Neural cell (in vitro differentiated cells): ENCODE results near the gene PRKCD. TPM values are rescaled to one million over a fixed set of nuclear protein-coding genes. Genes with fewer than 3 reads are reported as not detected.

Experiments used
- H2AFZ ChIP-seq: fragments of 200-600, 300-800 bp; sonication (generic), shearing (Covaris generic); 2 replicates; pipeline ENCODE4 v1.6.0; 2014; ENCODE audit warnings: low read depth, mild to moderate bottlenecking, antibody characterized with exemption, low read length, moderate library complexity
- H3F3A ChIP-seq: fragments of 200-600 bp; shearing (Covaris generic); 2 replicates; pipeline ENCODE4 v1.6.1; 2016; ENCODE audit warnings: mild to moderate bottlenecking, moderate library complexity, mixed read lengths, antibody characterized with exemption, low read length; ENCODE audit not compliant: insufficient read depth, poor library complexity, severe bottlenecking
- H3K27ac ChIP-seq: fragments of 200-600, 300-800 bp; sonication (generic), shearing (Covaris generic); 2 replicates; pipeline ENCODE4 v1.5.1; 2014; ENCODE audit warnings: mild to moderate bottlenecking, low read length, moderate library complexity
- H3K27me3 ChIP-seq: fragments of 300-800, 200-600 bp; sonication (generic), shearing (Covaris generic); 2 replicates; pipeline ENCODE4 v1.6.0; 2014; ENCODE audit warnings: mild to moderate bottlenecking, low read depth, low read length, moderate library complexity; ENCODE audit not compliant: insufficient read depth
- H3K36me3 ChIP-seq: fragments of 300-800, 200-600 bp; sonication (generic), shearing (Covaris generic); 2 replicates; pipeline ENCODE4 v1.5.1; 2014; ENCODE audit warnings: mild to moderate bottlenecking, antibody characterized with exemption, low read length, moderate library complexity; ENCODE audit not compliant: insufficient read depth
- H3K4me2 ChIP-seq: fragments of 300-800, 200-600 bp; sonication (generic), shearing (Covaris generic); 2 replicates; pipeline ENCODE4 v1.6.0; 2014; ENCODE audit warnings: mild to moderate bottlenecking, low read length
- H3K4me3 ChIP-seq: fragments of 300-800, 200-600 bp; sonication (generic), shearing (Covaris generic); 2 replicates; pipeline ENCODE4 v1.5.1; 2014; ENCODE audit warnings: mild to moderate bottlenecking, low read length, moderate library complexity
- H3K79me2 ChIP-seq: fragments of 200-600 bp; shearing (Covaris generic); replicated peaks from 2 replicates; pipeline ENCODE4 v1.6.0; 2014; ENCODE audit warnings: mild to moderate bottlenecking, low read length, moderate library complexity; ENCODE audit not compliant: insufficient read depth
- H3K9ac ChIP-seq: fragments of 300-800, 200-600 bp; sonication (generic), shearing (Covaris generic); 2 replicates; pipeline ENCODE4 v1.6.1; 2016; ENCODE audit warnings: mild to moderate bottlenecking, low read length, mixed read lengths
- H3K9me2 ChIP-seq: fragments of 200-600 bp; shearing (Covaris generic); 2 replicates; pipeline ENCODE4 v1.6.1; 2016; ENCODE audit warnings: mild to moderate bottlenecking, low read length, mixed read lengths; ENCODE audit not compliant: insufficient read depth
- H3K9me3 ChIP-seq: fragments of 200-600, 300-800 bp; sonication (generic), shearing (Covaris generic); 2 replicates; pipeline ENCODE4 v1.6.1; 2016; ENCODE audit warnings: mild to moderate bottlenecking, mixed run types, low read length, moderate library complexity, mixed read lengths
- H4K20me1 ChIP-seq: fragments of 200-600 bp; shearing (Covaris generic); 2 replicates; pipeline ENCODE4 v1.6.1; 2016; ENCODE audit warnings: mild to moderate bottlenecking, mixed run types; ENCODE audit not compliant: insufficient read depth
- CTCF ChIP-seq: fragments of 450-650 bp; IDR thresholded peaks from 2 replicates; pipeline ENCODE4 v1.5.1; 2014; ENCODE audit warnings: antibody characterized with exemption, mild to moderate bottlenecking, moderate library complexity; ENCODE audit not compliant: poor library complexity, severe bottlenecking
- EP300 ChIP-seq: fragments of 450-650 bp; conservative IDR thresholded peaks from 2 replicates; pipeline ENCODE4 v1.6.1; 2014; ENCODE audit warnings: antibody characterized with exemption, mild to moderate bottlenecking, moderate library complexity; ENCODE audit not compliant: poor library complexity, severe bottlenecking
- EZH2 ChIP-seq: fragments of 200-600, 300-800 bp; shearing (Covaris generic), sonication (generic); IDR thresholded peaks from 2 replicates; pipeline ENCODE4 v1.6.1; 2014; ENCODE audit warnings: antibody characterized with exemption, low read length, borderline replicate concordance, mild to moderate bottlenecking; ENCODE audit not compliant: insufficient read depth, poor library complexity, severe bottlenecking
- MXI1 ChIP-seq: fragments of 450-650 bp; conservative IDR thresholded peaks from 2 replicates; pipeline ENCODE4 v1.6.1; 2014; ENCODE audit warnings: antibody characterized with exemption, mild to moderate bottlenecking; ENCODE audit not compliant: poor library complexity, severe bottlenecking
- POLR2AphosphoS5 ChIP-seq: IDR thresholded peaks from 2 replicates; pipeline ENCODE4 v1.6.1; 2012
- RAD21 ChIP-seq: fragments of 450-650 bp; conservative IDR thresholded peaks from 2 replicates; pipeline ENCODE4 v1.6.1; 2014; ENCODE audit warnings: antibody characterized with exemption, mild to moderate bottlenecking, moderate library complexity
- REST ChIP-seq: IDR thresholded peaks from 2 replicates; pipeline ENCODE4 v1.6.1; 2012; ENCODE audit warnings: borderline replicate concordance
- SMC3 ChIP-seq: fragments of 450-650 bp; conservative IDR thresholded peaks from 2 replicates; pipeline ENCODE4 v1.6.1; 2014; ENCODE audit warnings: antibody characterized with exemption, mild to moderate bottlenecking, moderate library complexity; ENCODE audit not compliant: poor library complexity
- TAF1 ChIP-seq: IDR thresholded peaks from 2 replicates; pipeline ENCODE4 v1.6.1; 2012; ENCODE audit warnings: low read depth
- polyA plus RNA-seq: library from polyadenylated mRNA; depleted of rRNA; stranded (reverse); fragments of >200 nt; gene quantifications from 2 replicates; pipeline ENCODE4 v1.2.3, GENCODE V29; 2014

PRKCD gene
- polyA plus RNA-seq, 1 donor from 2014 or later, result not detected

- H4K20me1 ChIP-seq, result no peaks in the 10 kb centered on the region
- TF ChIP-seq MXI1 (no peak), CTCF (no peak), RAD21 (no peak), EP300 (no peak), SMC3 (no peak), REST (no peak), POLR2AphosphoS5 (no peak), TAF1 (no peak), EZH2 (no peak)
Measured at GRCh38 chr3:53230789-53231188, 69.8 kb downstream of the PRKCD start.

GRCh38 chr3:53231532-53232511 is 70.8 kb downstream of the PRKCD start:
- H3K79me2 ChIP-seq, result no peaks in the 10 kb centered on the region

More at GRCh38 chr3:53230789-53231188, 69.8 kb downstream of the PRKCD start:
- H3K36me3 ChIP-seq, result no peaks in the 10 kb centered on the region
- no peaks in the 10 kb centered on the region for H3K9me2 ChIP-seq
- no peaks in the 10 kb centered on the region for H3K27me3 ChIP-seq
- no peaks in the 10 kb centered on the region for H3K79me2 ChIP-seq
- no peaks in the 10 kb centered on the region for H3F3A ChIP-seq
- no peak overlapping the region for H3K4me3 ChIP-seq
- H2AFZ ChIP-seq, result no peak overlapping the region
- no peak overlapping the region for H3K27ac ChIP-seq
- no peak overlapping the region for H3K4me2 ChIP-seq
- H3K9me3 ChIP-seq, result no peaks in the 10 kb centered on the region
- H3K9ac ChIP-seq, result no peak overlapping the region

More at GRCh38 chr3:53231532-53232511, 70.8 kb downstream of the PRKCD start:
- Histone ChIP-seq H3K9me3 (no peaks in the 10 kb centered on the region), H3K4me3 (no peak overlapping the region), H4K20me1 (no peaks in the 10 kb centered on the region), H3K4me2 (no peak overlapping the region), H3K9me2 (no peaks in the 10 kb centered on the region), H3K9ac (no peak overlapping the region), H3K27me3 (no peaks in the 10 kb centered on the region), H3K27ac (no peak overlapping the region), H3F3A (no peaks in the 10 kb centered on the region), H3K36me3 (no peaks in the 10 kb centered on the region), H2AFZ (no peak overlapping the region)
- TF ChIP-seq SMC3 (no peak), MXI1 (no peak), REST (no peak), TAF1 (no peak), RAD21 (no peak), EZH2 (no peak), EP300 (no peak), POLR2AphosphoS5 (no peak), CTCF (no peak)
